PFSK-1 (cell line): Measurements from ENCODE around the gene NKX1-2.

ENCODE experiments used
- FOXP2 ChIP-seq: optimal IDR thresholded peaks from 2 replicates; pipeline ENCODE3; 2011; ENCODE audit warnings: borderline replicate concordance, control low read depth, inconsistent platforms; ENCODE audit not compliant: insufficient read depth; ENCODE audit errors: extremely low read length, extremely low read depth
- POLR2AphosphoS5 ChIP-seq: IDR thresholded peaks from 2 replicates; pipeline ENCODE4 v1.6.1; 2012; ENCODE audit warnings: low read depth, mild to moderate bottlenecking, control low read depth, low read length, moderate library complexity
- SIN3A ChIP-seq: IDR thresholded peaks from 2 replicates; pipeline ENCODE4 v1.6.1; 2012; ENCODE audit warnings: mild to moderate bottlenecking, low read length, moderate library complexity, borderline replicate concordance; ENCODE audit not compliant: insufficient read depth
- TAF1 ChIP-seq: IDR thresholded peaks from 2 replicates; pipeline ENCODE4 v1.6.1; 2012; ENCODE audit warnings: low read length, control low read depth, borderline replicate concordance; ENCODE audit not compliant: insufficient read depth
- TF ChIP-seq, protein P1 (sequence below), 2 experiments: IDR thresholded peaks; 2 replicates each; pipeline versions ENCODE4 v1.6.1 to v1.8.0; 2011 to 2012; ENCODE audit warnings: low read depth in 2 of 2, low read length in 2 of 2, control low read depth in 1 of 2, inconsistent platforms in 1 of 2, mild to moderate bottlenecking in 1 of 2, moderate library complexity in 1 of 2; ENCODE audit not compliant: insufficient read depth in 1 of 2

The NKX1-2 gene

DNA sequence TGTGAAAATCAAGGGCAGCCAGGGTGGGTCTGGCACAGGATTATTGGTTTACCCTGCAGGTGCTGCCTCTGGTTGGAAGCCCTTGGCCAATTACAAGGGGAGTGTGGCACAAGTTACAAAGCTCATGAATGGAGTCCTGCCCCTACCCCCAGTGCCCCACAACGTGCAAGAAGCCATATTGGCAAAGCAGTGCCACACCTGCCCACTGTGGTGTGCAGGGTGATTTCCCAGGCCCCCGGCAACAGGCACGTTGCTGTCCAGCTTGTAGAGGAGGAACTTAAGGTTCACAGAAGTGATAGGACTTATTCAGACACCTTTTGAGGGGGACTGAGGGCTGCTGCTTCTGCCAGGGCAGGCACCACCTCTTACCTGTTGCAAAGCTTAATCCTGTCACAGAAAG, 23.2 kb upstream of the NKX1-2 start:
- TF ChIP-seq SIN3A (no peak), FOXP2 (no peak), POLR2AphosphoS5 (no peak), TAF1 (no peak)
- TF ChIP-seq, protein P1, sequence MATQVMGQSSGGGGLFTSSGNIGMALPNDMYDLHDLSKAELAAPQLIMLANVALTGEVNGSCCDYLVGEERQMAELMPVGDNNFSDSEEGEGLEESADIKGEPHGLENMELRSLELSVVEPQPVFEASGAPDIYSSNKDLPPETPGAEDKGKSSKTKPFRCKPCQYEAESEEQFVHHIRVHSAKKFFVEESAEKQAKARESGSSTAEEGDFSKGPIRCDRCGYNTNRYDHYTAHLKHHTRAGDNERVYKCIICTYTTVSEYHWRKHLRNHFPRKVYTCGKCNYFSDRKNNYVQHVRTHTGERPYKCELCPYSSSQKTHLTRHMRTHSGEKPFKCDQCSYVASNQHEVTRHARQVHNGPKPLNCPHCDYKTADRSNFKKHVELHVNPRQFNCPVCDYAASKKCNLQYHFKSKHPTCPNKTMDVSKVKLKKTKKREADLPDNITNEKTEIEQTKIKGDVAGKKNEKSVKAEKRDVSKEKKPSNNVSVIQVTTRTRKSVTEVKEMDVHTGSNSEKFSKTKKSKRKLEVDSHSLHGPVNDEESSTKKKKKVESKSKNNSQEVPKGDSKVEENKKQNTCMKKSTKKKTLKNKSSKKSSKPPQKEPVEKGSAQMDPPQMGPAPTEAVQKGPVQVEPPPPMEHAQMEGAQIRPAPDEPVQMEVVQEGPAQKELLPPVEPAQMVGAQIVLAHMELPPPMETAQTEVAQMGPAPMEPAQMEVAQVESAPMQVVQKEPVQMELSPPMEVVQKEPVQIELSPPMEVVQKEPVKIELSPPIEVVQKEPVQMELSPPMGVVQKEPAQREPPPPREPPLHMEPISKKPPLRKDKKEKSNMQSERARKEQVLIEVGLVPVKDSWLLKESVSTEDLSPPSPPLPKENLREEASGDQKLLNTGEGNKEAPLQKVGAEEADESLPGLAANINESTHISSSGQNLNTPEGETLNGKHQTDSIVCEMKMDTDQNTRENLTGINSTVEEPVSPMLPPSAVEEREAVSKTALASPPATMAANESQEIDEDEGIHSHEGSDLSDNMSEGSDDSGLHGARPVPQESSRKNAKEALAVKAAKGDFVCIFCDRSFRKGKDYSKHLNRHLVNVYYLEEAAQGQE (IDR thresholded peaks at IDR 0.05; ENCODE audit: insufficient read depth in 1 of 2, low read depth in 2 of 2, low read length in 2 of 2): no peak

GRCh38 chr10:124472071-124472470, 22.2 kb upstream of the NKX1-2 start:
- TF ChIP-seq SIN3A (no peak), POLR2AphosphoS5 (no peak), FOXP2 (no peak), TAF1 (no peak)
- TF ChIP-seq, protein P1 (IDR thresholded peaks at IDR 0.05; ENCODE audit: insufficient read depth in 1 of 2, low read depth in 2 of 2, low read length in 2 of 2): no peak

DNA sequence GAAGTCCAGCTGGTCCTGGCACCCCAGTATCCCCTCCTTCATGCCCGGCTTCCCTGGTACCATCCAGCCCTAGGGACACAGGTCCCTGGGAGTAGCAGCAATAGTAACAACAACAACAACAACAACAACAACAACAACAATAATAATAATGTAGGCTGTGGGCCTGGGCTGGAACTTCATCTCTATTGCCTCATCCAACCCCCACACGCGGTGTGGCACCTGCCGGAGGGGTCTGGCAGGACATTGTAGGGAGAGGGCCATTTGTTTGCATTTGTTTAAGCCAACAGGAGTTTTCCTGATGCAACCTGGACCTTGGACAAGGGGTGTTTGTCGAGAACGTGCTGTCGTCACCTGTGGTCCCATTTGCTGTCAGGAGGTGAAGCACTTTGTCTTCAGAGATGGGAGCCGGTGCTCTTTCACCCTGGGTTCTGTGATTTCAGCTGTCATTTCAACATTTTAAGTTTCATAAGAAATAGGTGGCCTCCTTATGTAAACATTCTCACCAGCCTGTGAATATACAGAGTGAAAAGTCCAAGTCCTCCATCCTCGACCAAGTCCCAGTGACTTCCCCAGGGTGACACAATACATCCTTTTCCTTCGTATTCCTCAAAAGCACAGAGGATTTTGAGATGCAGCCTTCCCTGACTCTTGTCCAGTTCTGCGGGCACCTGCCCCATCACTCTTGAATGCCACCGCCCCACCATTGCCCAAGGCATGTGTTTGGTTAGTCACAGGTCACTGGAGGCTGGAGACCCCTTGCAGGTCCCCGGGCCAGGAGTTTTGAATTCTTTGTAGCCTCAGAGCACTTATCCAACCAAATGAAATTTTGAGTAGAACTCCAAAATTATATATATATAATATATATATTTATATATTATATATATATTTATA, 21.0 kb upstream of the NKX1-2 start:
- TF ChIP-seq FOXP2 (no peak), SIN3A (no peak), TAF1 (no peak), POLR2AphosphoS5 (no peak)
- TF ChIP-seq, protein P1 (IDR thresholded peaks at IDR 0.05; ENCODE audit: insufficient read depth in 1 of 2, low read depth in 2 of 2, low read length in 2 of 2): no peak

- TF ChIP-seq, protein P1 (IDR thresholded peaks at IDR 0.05; ENCODE audit: insufficient read depth in 1 of 2, low read depth in 2 of 2, low read length in 2 of 2): no peak
- TF ChIP-seq TAF1: no peak
- TF ChIP-seq POLR2AphosphoS5: no peak
Observed at GRCh38 chr10:124469956-124470484, 20.2 kb upstream of the NKX1-2 start.
